NCI-H748 treated with DMSO at 0.1 percent for 48 hours (cell line): ENCODE data around the gene SCD.
"Not testable (repeated sequence)": the region's sequence is repeated elsewhere in the genome, so short reads cannot be mapped to it uniquely, and the experiment has no call there.

Experiments
- DNase-seq: peaks from one replicate; lab custom pipeline; 2025; lab: John Stamatoyannopoulos, UW

The SCD gene

DNA sequence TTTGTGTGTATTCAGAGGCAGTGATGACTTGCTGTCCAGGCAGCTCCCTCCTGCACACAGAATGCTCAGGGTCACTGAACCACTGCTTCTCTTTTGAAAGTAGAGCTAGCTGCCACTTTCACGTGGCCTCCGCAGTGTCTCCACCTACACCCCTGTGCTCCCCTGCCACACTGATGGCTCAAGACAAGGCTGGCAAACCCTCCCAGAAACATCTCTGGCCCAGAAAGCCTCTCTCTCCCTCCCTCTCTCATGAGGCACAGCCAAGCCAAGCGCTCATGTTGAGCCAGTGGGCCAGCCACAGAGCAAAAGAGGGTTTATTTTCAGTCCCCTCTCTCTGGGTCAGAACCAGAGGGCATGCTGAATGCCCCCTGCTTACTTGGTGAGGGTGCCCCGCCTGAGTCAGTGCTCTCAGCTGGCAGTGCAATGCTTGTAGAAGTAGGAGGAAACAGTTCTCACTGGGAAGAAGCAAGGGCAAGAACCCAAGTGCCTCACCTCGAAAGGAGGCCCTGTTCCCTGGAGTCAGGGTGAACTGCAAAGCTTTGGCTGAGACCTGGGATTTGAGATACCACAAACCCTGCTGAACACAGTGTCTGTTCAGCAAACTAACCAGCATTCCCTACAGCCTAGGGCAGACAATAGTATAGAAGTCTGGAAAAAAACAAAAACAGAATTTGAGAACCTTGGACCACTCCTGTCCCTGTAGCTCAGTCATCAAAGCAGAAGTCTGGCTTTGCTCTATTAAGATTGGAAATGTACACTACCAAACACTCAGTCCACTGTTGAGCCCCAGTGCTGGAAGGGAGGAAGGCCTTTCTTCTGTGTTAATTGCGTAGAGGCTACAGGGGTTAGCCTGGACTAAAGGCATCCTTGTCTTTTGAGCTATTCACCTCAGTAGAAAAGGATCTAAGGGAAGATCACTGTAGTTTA lies 15.8 kb downstream of the SCD start:
- DNase-seq, result no peak

DNA sequence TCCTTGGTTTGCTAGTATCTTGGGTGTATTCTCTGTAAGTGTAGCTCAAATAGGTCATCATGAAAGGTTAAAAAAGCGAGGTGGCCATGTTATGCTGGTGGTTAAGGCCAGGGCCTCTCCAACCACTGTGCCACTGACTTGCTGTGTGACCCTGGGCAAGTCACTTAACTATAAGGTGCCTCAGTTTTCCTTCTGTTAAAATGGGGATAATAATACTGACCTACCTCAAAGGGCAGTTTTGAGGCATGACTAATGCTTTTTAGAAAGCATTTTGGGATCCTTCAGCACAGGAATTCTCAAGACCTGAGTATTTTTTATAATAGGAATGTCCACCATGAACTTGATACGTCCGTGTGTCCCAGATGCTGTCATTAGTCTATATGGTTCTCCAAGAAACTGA lies 17.1 kb downstream of the SCD start:
- no peak for DNase-seq

DNA sequence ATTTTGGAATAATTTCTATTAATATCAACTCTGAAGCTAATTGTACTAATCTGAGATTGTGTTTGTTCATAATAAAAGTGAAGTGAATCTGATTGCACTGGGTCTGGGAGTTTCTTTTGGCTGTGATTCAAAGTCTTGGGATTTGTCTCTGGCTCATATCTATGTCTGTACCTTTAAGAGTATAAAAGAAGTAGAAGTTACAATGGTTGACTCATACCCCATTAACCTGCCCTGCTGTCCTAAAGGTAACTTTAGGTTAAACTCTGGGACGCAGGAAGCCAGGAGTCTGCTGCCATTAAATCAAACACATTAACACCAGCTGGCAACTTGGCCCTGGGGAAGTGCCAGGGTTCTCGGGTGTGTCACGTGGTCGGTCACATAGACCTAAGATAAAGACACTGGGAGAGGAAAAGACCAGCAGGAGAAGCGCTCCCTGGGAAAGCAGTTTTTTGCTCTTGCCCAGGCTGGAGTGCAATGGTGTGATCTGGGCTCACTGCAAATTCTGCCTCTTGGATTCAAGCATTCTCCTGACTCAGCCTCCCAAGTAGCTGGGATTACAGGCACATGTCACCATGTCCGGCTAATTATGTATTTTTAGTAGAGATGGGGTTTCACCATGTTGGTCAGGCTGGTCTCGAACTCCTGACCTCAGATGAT lies 17.8 kb downstream of the SCD start:
- DNase-seq, result no peak

DNA sequence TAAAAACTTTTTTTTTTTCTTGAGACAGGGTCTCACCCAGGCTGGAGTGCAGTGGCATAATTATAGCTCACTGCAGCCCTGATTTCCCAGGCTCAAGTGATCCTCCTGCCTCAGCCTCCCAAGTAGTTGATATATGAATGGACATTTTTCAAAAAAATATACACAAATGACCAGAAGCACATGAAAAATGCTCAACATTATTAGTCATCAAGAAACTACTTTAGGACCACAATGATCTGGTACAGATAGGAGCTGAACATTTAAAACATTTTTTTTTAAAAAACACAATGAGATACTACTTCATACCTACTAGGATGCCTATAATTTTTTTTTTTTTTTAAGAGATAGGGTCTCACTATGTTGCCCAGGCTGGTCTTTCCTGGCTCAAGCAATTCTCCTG lies 21.7 kb downstream of the SCD start:
- no peak for DNase-seq

DNA sequence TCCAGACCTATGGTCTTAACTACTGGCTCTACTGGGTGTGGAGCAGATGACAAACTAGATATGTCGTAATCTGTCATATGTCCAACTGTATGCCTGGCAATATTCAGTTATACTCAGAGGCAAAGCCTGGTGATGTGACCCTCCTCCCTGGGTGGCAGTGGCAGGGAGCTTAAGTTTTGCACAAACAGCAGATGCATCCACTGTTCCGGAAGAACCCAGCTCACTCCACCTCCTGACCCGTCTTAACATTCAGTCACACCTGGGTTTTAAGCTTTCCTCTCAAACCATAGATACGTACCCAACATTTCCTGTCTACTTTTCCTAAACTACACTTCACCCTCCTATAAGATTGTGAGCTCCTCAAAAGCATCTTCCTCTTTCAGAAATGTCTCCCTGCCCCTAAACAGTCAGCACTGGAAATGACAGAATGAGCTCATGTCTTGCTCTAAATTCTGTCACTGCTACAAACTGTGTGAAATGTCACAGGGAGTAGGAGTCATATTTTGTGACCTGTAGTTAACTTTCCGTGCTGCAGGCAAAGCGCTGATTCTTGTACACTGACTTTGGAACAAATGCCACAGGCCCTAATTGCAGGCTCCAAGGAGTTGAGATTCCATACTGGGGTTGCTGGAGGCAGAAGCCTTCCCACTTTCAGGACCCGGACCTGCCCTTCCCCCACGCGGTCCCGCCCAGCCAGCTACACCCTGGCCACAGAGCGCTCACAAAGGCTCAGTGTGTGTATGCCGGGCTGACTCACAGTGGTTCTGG lies 23.9 kb downstream of the SCD start:
- DNase-seq, result no peak

DNA sequence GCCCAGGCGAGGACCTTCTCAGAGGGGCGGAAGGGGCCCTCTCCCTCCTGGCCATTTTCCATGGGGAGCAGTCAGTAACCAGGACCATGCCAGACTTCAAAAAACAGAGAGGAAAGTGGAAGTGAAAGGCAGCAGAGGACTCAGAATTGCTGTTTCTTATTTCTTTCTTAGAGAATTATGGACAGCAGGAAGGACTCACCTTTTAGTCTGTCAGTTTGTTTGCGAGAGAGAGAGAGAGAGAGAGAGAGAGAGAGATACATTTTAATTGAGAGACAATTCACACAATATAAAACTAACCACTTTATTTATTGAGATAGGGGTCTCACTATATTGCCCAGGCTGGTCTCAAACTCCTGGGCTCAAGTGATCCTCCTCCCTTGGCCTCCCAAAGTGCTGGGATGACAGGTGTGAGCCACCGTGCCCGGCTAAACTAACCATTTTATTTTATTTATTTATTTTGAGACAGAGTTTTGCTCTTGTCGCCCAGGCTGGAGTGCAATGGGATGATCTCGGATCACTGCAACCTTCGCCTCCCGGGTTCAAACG lies 24.5 kb downstream of the SCD start:
- no peak for DNase-seq

DNA sequence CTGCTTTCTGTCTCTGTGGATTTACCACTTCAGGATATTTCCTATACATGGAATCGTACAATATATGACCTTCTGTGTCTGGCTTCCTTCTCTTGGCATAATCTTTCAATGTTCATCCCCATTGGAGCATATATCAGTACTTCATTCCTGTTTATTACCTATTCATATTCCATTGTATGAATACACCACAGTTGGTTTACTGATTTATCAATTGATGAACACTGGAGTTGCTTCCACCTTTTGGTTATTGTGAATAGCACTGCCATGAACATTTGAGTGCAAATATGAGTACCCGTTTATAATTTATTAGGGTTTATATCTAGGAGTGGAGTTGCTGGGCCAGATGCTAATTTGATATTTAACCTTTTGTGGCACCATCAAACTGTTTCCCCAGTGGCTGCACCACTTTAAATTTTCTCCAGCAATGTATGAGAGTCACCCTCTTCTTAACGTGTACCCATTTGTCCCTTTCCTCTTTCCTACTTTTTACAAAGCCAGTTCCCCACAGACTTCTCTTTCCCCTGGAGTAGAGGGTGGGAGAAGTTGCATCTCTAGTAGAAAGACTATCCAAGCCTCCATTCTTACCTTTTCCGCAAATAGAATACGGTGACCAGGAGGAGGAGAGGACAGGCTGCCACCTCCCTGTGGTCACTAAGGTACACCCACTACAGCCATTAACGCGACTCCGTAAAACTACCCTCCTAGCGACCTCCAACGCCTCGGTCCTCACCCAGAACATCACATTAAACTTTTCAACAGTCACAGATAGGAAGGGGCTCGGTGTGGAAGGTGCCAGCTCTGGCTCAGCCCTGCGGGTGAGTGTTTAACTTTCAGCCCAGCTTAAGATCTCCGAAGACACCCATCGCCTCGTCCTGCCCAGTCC lies 25.6 kb downstream of the SCD start:
- no peak for DNase-seq

DNA sequence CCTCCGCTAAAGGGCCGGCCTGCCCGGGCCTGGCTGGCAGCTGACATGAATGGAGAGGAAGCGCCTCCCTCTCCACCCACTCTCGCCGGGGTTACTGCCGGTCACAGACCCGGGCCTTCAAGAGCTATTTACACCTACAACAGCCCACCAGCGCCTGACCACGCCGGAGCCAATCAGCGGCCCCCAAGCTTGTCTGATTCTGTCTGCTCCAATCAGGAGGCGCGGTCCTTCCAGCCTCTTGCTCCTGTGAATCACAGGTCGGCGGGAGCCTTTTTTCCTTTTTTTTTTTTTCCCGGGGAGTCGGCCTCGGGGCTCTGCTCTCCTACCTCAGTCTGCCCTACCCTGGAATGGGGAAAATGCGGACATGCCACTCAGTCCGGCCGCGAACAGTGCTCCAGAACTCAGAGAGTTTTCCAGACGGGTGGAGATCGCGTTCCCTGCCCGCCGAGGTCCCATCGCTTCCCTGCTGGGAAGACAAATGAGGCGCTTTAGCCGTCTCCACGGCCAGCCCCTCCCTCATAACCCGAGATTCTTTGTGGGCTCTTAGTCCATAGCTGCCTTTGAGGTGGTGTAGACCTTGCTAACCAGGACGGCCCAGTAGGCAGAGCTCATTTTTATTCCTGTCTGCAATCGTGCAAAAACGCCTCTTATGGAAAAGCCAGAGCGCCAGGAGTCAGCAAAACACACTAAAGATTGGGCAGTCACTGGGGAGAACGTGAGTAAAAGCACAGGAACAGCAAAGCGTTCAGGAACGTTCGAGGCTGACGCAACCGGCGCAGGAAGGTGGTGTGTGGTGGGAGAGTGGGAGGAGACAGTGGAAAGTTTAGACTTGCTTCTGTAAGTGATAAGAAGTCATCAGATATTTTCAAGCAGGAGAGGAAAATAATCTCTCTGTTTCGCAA lies 26.5 kb downstream of the SCD start:
- peak; percentile 83 for DNase-seq

DNA sequence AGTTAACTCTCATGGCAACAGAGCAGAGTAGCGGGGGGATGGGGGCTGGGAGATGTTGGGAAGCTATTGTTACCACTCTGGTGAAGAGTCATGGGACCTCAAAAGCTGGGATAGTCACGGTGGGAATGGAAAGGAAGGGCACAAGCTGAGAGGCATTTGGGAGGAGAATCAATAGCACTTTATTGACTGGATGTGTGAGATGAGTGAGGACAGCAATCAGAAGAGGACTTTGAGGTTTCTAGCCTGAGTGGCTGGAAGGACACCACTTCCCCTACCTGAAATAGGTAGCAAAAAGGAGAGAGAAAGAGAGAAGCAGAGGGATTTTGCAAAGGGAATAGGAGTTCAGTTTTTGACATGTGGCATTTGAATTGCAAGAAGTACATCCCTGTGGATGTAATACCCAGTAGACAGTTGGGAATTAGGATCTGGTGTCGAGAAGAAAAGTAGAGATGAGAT lies 27.2 kb downstream of the SCD start:
- peak; percentile 12 for DNase-seq

DNA sequence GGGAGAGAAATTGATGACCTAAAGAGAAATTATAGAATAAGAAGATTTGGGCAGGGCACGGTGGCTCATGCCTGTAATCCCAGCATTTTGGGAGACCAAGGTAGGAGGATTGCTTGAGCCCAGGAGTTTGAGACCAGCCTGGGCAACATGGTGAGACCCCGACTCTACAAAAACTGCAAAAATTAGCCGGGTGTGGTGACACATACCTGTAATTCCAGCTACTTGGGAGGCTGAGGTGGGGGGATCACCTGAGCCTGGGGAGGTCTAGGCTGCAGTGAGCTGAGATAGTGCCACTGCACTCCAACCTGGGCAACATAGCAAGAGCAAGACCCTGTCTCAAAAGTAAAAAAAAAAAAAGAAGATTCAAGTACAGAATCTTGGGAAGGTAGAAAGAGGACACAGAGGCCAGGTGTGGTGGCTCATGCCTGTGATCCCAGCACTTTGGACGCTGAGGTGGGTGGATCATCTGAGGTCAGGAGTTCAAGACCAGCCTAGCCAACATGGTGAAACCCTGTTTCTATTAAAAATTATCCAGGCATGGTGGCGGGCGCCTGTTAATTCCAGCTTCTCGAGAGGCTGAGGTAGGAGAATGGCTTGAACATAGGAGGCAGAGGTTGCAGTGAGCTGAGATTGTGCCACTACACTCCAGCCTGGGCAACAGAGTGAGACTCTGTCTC lies 27.8 kb downstream of the SCD start:
- DNase-seq, result not testable (repeated sequence)

DNA sequence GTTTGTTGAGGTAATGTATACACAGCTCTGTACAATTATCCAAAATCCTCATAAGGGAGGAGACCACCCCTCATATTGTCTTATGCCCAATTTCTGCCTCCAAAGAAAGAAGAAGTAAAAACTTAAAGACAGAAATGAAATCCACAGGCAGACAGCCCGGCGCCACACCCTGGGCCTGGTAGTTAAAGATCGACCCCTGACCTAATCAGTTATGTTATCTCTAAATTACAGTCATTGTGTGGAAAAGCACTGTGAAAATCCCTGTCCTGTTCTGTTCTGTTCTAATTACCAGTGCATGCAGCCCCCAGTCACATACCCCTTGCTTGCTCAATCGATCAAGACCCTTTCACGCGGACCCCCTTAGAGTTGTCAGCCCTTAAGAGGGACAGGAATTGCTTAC lies 29.6 kb downstream of the SCD start:
- not testable (repeated sequence) for DNase-seq

DNA sequence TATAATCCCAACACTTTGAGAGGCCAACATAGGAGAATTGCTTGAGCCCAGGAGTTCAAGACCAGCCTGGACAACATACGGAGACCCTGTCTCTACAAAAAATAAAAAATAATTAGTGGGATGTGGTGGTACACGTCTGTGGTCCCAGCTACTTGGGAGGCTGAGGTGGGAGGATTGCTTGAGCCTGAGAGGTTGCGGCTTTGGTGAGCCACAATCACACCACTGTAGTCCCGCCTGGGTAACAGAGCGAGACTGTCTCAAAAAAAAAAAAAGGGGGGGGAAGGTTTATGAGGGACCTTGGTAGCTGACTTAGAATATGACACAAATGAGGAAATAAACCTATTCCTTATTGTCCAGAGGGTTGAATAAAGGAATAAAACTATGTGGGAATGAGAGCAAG lies 30.8 kb downstream of the SCD start:
- no peak for DNase-seq

DNA sequence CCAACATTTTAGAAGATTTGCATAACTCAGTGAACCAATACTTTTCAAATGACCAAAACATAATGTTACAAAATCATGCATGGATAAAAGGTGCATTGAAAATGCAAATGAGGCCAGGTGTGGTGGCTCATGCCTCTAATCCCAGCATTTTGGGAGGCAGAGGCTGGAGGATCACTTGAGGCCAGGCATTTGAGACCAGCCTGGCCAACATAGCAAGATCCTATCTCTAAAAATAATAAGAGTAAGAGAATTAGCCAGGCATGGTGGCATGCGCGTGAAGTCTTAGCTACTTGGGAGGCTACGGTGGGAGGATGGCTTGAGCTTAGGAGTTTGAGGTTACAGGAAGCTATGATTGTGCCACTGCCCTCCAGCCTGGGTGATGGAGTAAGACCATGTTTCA lies 33.4 kb downstream of the SCD start:
- no peak for DNase-seq

DNA sequence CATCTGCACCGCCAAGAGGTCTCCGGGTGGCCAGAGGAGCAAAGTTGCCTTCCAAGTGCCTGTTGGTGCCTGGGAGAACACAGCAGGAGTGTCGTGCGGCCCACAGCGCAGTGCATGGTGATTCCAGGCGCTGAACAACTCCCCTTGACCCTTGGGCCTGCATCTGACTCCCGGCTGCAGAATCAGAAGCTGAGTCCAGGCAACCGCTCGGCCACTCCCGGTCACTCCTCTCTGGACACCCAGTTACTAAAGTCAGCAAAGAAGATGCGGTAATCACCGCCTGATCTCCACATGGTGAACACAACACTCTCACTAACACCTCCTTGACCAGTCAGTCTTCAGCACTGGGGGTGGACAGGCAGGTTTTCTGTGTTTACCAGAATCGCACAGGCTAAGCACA lies 35.5 kb downstream of the SCD start:
- DNase-seq, result no peak

DNA sequence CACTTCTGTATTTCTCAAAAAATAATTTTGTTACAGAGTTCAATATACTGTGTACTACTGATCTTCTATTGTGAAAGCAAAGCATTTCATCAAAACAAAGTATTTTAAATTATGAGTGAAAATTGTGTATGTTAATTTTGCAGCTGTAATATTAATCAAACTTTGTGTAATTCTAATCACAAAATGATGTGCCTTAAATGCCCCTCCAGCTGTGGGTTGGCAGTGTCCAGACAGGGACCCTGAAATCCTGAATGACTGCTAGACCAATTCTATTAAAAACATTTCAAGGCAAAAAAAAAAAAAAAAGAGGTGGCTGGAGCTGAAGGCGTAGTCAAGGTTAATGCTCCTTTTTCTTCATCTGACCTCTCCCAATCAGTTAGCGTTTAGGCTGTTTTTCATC lies 36.2 kb downstream of the SCD start:
- DNase-seq, result no peak

DNA sequence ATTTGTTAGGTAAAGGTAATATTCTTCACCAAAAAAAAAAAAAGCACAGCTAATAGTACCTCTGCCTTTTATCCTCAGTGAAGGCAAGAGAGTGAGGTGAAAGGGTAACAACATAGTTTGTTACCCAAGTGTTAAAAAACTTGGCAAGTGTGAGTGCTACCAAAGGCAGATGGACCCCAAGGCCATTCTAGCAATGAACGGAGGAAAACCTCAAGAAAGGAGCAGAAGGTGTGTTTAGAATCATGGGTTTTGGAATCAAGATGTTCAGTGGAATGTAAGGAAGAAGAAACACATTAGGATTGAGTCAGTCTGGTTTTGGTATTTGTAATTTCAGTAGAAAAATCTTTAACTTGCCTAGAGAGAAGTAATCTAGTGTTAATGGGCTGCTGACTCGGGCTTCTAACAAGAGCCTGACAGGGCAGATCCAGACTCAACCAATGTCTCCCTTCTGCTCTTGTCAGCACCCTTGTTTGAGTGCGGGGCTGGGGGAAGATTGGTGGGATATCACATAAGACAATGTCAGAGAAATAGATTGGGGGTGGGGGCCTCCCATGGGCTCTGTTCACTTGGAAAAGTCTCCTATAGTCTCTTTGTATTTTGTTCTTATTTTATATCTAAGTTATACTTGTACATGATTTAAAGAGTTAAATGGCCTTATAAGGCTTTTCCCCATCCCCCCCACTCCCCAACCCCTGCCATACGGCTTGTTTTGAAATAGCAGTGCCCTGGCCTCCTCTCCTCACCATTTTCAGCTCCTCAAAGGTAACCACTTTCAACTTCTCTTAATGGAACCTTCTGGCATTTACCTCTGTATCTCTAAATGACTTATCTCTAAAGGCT lies 44.4 kb downstream of the SCD start:
- DNase-seq, result no peak

DNA sequence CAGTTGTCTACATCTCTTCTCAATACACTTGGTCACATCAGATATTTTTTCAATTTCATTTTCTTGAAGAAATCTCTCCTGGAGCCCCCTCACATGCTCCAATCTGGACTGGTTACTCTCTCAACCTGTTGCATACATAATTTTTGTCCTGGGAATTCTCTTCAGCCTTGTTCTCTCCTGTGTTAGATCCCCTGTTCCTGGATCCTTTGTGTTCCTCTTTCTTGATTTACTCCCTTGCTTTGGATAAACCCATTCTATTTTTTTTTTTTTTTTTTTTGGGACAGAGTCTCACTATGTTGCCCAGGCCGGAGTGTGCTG lies 45.6 kb downstream of the SCD start:
- DNase-seq, result no peak

DNA sequence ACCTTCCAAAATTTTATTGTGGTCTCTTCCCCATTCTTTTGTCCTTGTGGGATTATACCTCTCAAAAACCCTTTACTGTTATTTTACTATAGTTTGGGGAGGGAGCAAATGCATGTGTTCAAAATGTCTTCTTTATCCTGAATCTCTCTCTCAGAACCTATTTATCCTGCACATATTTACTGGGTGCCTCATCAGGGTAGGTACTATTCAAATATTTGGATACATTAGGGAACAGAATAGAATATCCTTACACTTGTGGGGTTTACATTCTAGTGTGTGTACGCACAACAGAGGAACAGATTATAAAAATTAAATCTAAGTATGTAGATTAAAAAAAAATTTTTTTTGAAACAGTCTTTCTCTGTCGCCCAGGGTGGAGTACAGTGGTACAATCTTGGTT lies 48.6 kb downstream of the SCD start:
- no peak for DNase-seq

DNA sequence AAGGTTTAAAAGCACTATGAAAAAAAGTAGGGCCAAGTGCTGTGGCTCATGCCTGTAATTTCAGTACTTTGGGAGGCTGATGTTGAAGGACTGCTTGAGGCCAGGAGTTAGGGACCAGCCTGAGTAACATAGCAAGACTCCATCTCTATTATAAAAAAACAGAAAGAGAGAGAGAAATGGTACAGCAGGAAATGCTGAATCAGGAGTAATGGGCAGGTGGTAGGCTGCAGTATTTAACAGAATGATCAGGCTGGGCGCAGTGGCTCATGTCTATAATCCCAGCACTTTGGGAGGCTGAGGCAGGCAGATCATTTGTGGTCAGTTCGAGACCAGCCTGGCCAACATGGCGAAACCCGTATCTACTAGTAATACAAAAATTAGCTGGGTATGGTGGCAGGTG lies 49.6 kb downstream of the SCD start:
- no peak for DNase-seq
